Measurements from ENCODE around the gene RAB1B.

Gene RAB1B

DNA sequence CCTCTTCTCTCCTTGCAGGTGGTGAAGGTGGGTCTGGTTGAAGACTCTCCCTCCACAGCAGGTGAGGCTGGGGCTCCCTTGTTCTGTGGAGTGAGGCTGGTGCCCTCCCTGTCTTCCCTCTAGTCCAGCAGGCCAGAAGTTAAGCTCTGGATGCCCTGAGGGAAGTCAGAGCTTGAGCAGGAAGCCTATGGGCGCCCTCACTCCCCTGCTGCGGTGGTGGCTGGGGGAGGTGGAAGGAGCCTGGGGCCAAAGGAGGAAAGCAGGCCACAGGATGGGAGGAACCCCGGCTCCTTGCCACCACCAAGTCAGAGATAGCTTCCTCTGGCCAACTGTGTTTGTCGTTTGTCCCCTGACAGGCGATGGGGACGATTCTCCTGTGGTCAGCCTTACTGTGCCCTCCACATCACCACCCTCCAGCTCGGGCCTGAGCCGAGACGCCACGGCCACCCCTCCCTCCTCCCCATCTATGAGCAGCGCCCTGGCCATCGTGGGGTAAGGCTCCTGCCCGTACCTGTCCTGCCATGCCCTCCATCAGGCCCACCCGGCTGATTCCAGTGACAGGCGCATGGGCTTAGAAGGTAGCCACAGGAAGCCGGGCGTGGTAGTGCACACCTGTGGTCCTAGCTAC lies 29.5 kb upstream of the RAB1B start:
- Histone ChIP-seq H3K4me1 (ENCODE audit: control insufficient read depth, insufficient read depth, low read length, poor library complexity, severe bottlenecking) (no peaks in the 10 kb centered on the region), H3K4me3 (ENCODE audit: insufficient read depth, low read depth, low read length, poor library complexity, severe bottlenecking) (no peak overlapping the region), H3K36me3 (ENCODE audit: control insufficient read depth, insufficient read depth, low read length) (peaks cover 87% of the 10 kb centered on the region), H3K9me3 (ENCODE audit: control insufficient read depth, low read length) (no peaks in the 10 kb centered on the region), H3K27me3 (replicated peaks; ENCODE audit: control insufficient read depth, insufficient read depth, low read length, poor library complexity, severe bottlenecking) (no peaks in the 10 kb centered on the region), H3K27ac (ENCODE audit: insufficient read depth, low read length, poor library complexity, severe bottlenecking) (no peak overlapping the region)
- no peak for DNase-seq

DNA sequence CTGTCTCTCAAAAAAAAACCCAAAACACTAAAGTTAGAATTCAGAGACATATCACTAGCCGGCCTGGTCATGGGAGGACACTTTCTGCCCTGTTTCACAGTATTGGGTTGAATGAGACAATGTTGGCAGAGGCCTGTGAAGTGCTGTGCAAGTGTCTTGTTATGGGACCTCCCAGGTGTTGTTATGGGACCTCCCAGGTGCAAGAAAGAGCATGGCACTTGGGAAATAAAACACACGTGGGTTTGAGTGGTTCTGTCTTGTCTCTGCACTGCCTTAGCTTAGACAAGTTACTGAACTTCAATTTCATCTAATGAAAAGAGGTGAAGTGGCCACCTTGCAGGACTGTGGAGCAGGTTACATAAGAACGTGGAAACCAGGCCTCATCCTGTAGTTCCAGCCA lies 28.9 kb upstream of the RAB1B start:
- no peak for DNase-seq
- Histone ChIP-seq H3K9me3 (ENCODE audit: control insufficient read depth, low read length) (no peaks in the 10 kb centered on the region), H3K4me1 (ENCODE audit: control insufficient read depth, insufficient read depth, low read length, poor library complexity, severe bottlenecking) (no peaks in the 10 kb centered on the region), H3K27ac (ENCODE audit: insufficient read depth, low read length, poor library complexity, severe bottlenecking) (peak overlapping the region; percentile 28), H3K27me3 (replicated peaks; ENCODE audit: control insufficient read depth, insufficient read depth, low read length, poor library complexity, severe bottlenecking) (no peaks in the 10 kb centered on the region), H3K4me3 (ENCODE audit: insufficient read depth, low read depth, low read length, poor library complexity, severe bottlenecking) (no peak overlapping the region), H3K36me3 (ENCODE audit: control insufficient read depth, insufficient read depth, low read length) (peaks cover 84% of the 10 kb centered on the region)

- H3K9me3 ChIP-seq (ENCODE audit: control insufficient read depth, low read length) = no peaks in the 10 kb centered on the region
- no peak for DNase-seq
- peaks cover 81% of the 10 kb centered on the region for H3K36me3 ChIP-seq (ENCODE audit: control insufficient read depth, insufficient read depth, low read length)
- peak overlapping the region; percentile 28 for H3K27ac ChIP-seq (ENCODE audit: insufficient read depth, low read length, poor library complexity, severe bottlenecking)
- no peaks in the 10 kb centered on the region for H3K27me3 ChIP-seq (replicated peaks; ENCODE audit: control insufficient read depth, insufficient read depth, low read length, poor library complexity, severe bottlenecking)
- no peak overlapping the region for H3K4me3 ChIP-seq (ENCODE audit: insufficient read depth, low read depth, low read length, poor library complexity, severe bottlenecking)
- H3K4me1 ChIP-seq (ENCODE audit: control insufficient read depth, insufficient read depth, low read length, poor library complexity, severe bottlenecking) = no peaks in the 10 kb centered on the region
Measured at GRCh38 chr11:66239998-66240780, 28.2 kb upstream of the RAB1B start.

DNA sequence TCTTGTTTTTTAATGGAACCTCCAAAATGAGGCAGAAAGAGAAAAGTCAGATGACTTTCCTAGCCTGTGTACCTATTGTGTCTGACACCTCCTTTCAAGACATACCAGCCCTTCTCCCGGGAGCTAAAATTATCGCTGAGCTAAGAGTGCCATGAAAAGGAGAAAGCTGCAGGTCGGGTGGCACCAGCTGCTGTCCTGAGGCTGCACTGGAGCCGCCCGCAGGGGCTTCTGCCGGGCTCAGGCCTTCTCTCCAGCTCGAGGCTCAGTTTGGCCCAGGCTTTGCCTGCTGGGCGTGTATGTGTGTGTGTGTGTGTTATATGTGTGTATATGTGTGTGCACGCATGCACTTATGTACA lies 27.7 kb upstream of the RAB1B start:
- Histone ChIP-seq H3K9me3 (ENCODE audit: control insufficient read depth, low read length) (no peaks in the 10 kb centered on the region), H3K4me1 (ENCODE audit: control insufficient read depth, insufficient read depth, low read length, poor library complexity, severe bottlenecking) (no peaks in the 10 kb centered on the region), H3K27me3 (replicated peaks; ENCODE audit: control insufficient read depth, insufficient read depth, low read length, poor library complexity, severe bottlenecking) (no peaks in the 10 kb centered on the region), H3K27ac (ENCODE audit: insufficient read depth, low read length, poor library complexity, severe bottlenecking) (no peak overlapping the region), H3K36me3 (ENCODE audit: control insufficient read depth, insufficient read depth, low read length) (peaks cover 75% of the 10 kb centered on the region), H3K4me3 (ENCODE audit: insufficient read depth, low read depth, low read length, poor library complexity, severe bottlenecking) (no peak overlapping the region)
- DNase-seq = no peak

GRCh38 chr11:66242095-66242765 lies 26.2 kb upstream of the RAB1B start:
- Histone ChIP-seq H3K27ac (ENCODE audit: insufficient read depth, low read length, poor library complexity, severe bottlenecking) (no peak overlapping the region), H3K9me3 (ENCODE audit: control insufficient read depth, low read length) (no peaks in the 10 kb centered on the region), H3K27me3 (replicated peaks; ENCODE audit: control insufficient read depth, insufficient read depth, low read length, poor library complexity, severe bottlenecking) (no peaks in the 10 kb centered on the region), H3K4me3 (ENCODE audit: insufficient read depth, low read depth, low read length, poor library complexity, severe bottlenecking) (no peak overlapping the region), H3K36me3 (ENCODE audit: control insufficient read depth, insufficient read depth, low read length) (peaks cover 75% of the 10 kb centered on the region), H3K4me1 (ENCODE audit: control insufficient read depth, insufficient read depth, low read length, poor library complexity, severe bottlenecking) (no peaks in the 10 kb centered on the region)
- no peak for DNase-seq

GRCh38 chr11:66243782-66244535 lies 24.5 kb upstream of the RAB1B start:
- no peaks in the 10 kb centered on the region for H3K9me3 ChIP-seq (ENCODE audit: control insufficient read depth, low read length)
- no peak for DNase-seq
- H3K27ac ChIP-seq (ENCODE audit: insufficient read depth, low read length, poor library complexity, severe bottlenecking) = peak overlapping the region; percentile 8
- H3K36me3 ChIP-seq (ENCODE audit: control insufficient read depth, insufficient read depth, low read length) = peaks cover 70% of the 10 kb centered on the region
- H3K4me1 ChIP-seq (ENCODE audit: control insufficient read depth, insufficient read depth, low read length, poor library complexity, severe bottlenecking) = no peaks in the 10 kb centered on the region
- H3K27me3 ChIP-seq (replicated peaks; ENCODE audit: control insufficient read depth, insufficient read depth, low read length, poor library complexity, severe bottlenecking) = no peaks in the 10 kb centered on the region
- H3K4me3 ChIP-seq (ENCODE audit: insufficient read depth, low read depth, low read length, poor library complexity, severe bottlenecking) = no peak overlapping the region

DNA sequence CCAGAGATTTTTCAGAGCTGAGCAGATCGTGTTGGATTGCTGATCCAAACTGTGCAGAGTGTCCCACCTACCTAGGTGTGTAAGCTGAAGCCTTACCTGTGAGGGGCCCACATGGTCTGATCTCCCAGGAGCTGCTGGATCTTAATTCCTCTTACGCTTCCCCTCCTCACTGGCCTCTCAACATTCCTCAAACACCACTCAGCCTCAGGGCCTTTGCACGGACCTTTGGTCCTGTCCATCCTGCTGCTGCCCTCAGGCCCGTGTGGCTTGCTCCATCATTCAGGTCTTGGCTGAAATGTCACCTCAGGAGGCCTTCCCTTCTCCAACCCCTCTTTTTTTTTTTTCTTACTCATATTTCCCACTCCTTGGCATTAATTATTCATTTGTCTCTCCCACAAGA lies 21.1 kb upstream of the RAB1B start:
- Histone ChIP-seq H3K36me3 (ENCODE audit: control insufficient read depth, insufficient read depth, low read length) (peaks cover 40% of the 10 kb centered on the region), H3K4me1 (ENCODE audit: control insufficient read depth, insufficient read depth, low read length, poor library complexity, severe bottlenecking) (no peaks in the 10 kb centered on the region), H3K4me3 (ENCODE audit: insufficient read depth, low read depth, low read length, poor library complexity, severe bottlenecking) (no peak overlapping the region), H3K27ac (ENCODE audit: insufficient read depth, low read length, poor library complexity, severe bottlenecking) (no peak overlapping the region), H3K9me3 (ENCODE audit: control insufficient read depth, low read length) (no peaks in the 10 kb centered on the region), H3K27me3 (replicated peaks; ENCODE audit: control insufficient read depth, insufficient read depth, low read length, poor library complexity, severe bottlenecking) (no peaks in the 10 kb centered on the region)
- DNase-seq = no peak

DNA sequence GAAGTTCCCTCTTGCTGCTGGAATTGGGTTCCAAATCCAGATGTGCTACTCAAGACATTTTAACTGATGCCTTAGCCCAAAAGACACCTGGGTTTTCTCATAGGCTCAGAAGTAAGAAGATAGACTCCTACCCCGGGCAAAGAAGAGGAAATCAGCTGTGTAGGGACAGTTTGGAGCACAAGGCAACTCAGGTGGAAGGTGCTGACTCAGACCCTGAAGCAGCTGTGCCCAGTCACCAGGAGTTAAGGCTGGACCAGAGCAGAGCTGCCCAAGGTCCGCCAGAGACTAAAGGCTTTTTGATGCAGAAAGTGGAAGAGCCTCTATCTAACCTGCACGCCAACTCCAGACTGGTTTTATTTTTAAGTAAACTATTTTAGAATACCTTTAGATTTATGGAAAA lies 20.6 kb upstream of the RAB1B start:
- peaks cover 35% of the 10 kb centered on the region for H3K36me3 ChIP-seq (ENCODE audit: control insufficient read depth, insufficient read depth, low read length)
- H3K27ac ChIP-seq (ENCODE audit: insufficient read depth, low read length, poor library complexity, severe bottlenecking) = no peak overlapping the region
- no peaks in the 10 kb centered on the region for H3K4me1 ChIP-seq (ENCODE audit: control insufficient read depth, insufficient read depth, low read length, poor library complexity, severe bottlenecking)
- H3K27me3 ChIP-seq (replicated peaks; ENCODE audit: control insufficient read depth, insufficient read depth, low read length, poor library complexity, severe bottlenecking) = no peaks in the 10 kb centered on the region
- no peak overlapping the region for H3K4me3 ChIP-seq (ENCODE audit: insufficient read depth, low read depth, low read length, poor library complexity, severe bottlenecking)
- no peaks in the 10 kb centered on the region for H3K9me3 ChIP-seq (ENCODE audit: control insufficient read depth, low read length)
- no peak for DNase-seq

DNA sequence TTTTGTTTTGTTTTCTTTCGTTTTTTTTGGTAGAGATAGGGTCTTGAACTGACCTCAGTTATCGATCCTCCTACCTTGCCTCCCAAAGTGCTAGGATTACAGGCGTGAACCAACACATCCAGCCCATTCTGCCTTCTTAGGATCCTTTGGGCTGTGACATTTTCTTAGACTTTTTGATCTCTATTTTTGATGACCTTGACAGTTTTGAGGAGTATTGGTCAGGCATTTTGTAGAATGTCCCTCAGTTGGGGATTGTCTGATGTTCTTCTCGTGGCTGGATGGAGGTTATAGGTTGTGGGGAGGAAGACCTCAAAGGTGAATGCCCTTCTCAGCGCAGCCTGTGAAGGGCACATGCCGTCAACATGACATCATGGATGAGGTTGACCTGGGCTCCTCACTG lies 19.5 kb upstream of the RAB1B start:
- Histone ChIP-seq H3K36me3 (ENCODE audit: control insufficient read depth, insufficient read depth, low read length) (peaks cover 24% of the 10 kb centered on the region), H3K27ac (ENCODE audit: insufficient read depth, low read length, poor library complexity, severe bottlenecking) (no peak overlapping the region), H3K27me3 (replicated peaks; ENCODE audit: control insufficient read depth, insufficient read depth, low read length, poor library complexity, severe bottlenecking) (no peaks in the 10 kb centered on the region), H3K4me3 (ENCODE audit: insufficient read depth, low read depth, low read length, poor library complexity, severe bottlenecking) (no peak overlapping the region), H3K4me1 (ENCODE audit: control insufficient read depth, insufficient read depth, low read length, poor library complexity, severe bottlenecking) (no peaks in the 10 kb centered on the region), H3K9me3 (ENCODE audit: control insufficient read depth, low read length) (no peaks in the 10 kb centered on the region)
- no peak for DNase-seq
